Body of pancreas (tissue), 4 donors: Measurements from ENCODE around the gene CACNG7. TPM values are rescaled to one million over a fixed set of nuclear protein-coding genes. Genes with fewer than 3 reads are reported as not detected.
A peak's percentile ranks its signal among the peaks of the same experiment; 100 is the strongest.

ENCODE experiments used
- ATAC-seq: fragments of 150-250 bp; one replicate; pipeline ENCODE4 v1.9.1; 2016
- DNase-seq, 4 donors: peaks; one replicate each; pipeline ENCODE4 v3.0.0-alpha.2; 2019
- H3K27ac ChIP-seq, 4 donors: fragments of 200-600 bp; sonication (generic); 1 replicate in 3 of 4; 2 replicates in 1 of 4; pipeline versions ENCODE4 v1.5.1 to v1.6.1; 2016 to 2019; ENCODE audit warnings: mild to moderate bottlenecking in 1 of 4, mixed read lengths in 1 of 4, moderate library complexity in 1 of 4
- H3K27me3 ChIP-seq, 2 donors: fragments of 200-600 bp; sonication (generic); one replicate each; pipeline ENCODE4 v1.6.0; 2016; ENCODE audit warnings: mild to moderate bottlenecking in 1 of 2
- H3K36me3 ChIP-seq, 2 donors: fragments of 200-600 bp; sonication (generic); replicated peaks in 1 of 2; 2 replicates each; pipeline ENCODE4 v1.5.1; 2016; ENCODE audit warnings: low read depth in 2 of 2; ENCODE audit not compliant: insufficient read depth in 1 of 2
- H3K4me1 ChIP-seq: fragments of 200-600 bp; sonication (generic); one replicate; pipeline ENCODE4 v1.6.0; 2016
- H3K4me3 ChIP-seq, 2 donors: fragments of 200-600 bp; sonication (generic); 1 replicate in 1 of 2; 2 replicates in 1 of 2; pipeline ENCODE4 v1.5.1; 2016 to 2019
- H3K9me3 ChIP-seq, 3 donors: fragments of 200-600 bp; sonication (generic); 1 replicate in 2 of 3; 2 replicates in 1 of 3; pipeline ENCODE4 v1.5.1; 2016
- POLR2A ChIP-seq, 3 donors: fragments of 450-650 bp; IDR thresholded peaks; one replicate each; pipeline ENCODE4 v1.6.1; 2016; ENCODE audit warnings: antibody characterized with exemption in 3 of 3, mild to moderate bottlenecking in 2 of 3
- WGBS, 2 donors: methylation state at CpG; one replicate each; pipeline ENCODE4 v1.1.5; 2017; 5-methylcytosine and 5-hydroxymethylcytosine counted together
- intact Hi-C: fragments of 100-400 bp; cut with DNase I; formaldehyde crosslinking; loops from one replicate; pipeline ENCODE4 v1.15.1; 2023
- total RNA-seq, 2 donors: library from RNA; depleted of rRNA; stranded (reverse); fragments of >200 nt; gene quantifications; one replicate each; pipeline ENCODE4 v1.1.0, GENCODE V29; 2016
- TF ChIP-seq, protein P1 (sequence below), 7 experiments: fragments of 450-650 bp in 4 of 7; fragments of 200-600 bp in 3 of 7; sonication (generic) in 3 of 7; IDR thresholded peaks; one replicate each; pipeline ENCODE4 v1.5.1; 2016 to 2019; ENCODE audit warnings: antibody characterized with exemption in 7 of 7

Gene CACNG7
- total RNA-seq, 2 donors from 2014 or later: not detected

DNA sequence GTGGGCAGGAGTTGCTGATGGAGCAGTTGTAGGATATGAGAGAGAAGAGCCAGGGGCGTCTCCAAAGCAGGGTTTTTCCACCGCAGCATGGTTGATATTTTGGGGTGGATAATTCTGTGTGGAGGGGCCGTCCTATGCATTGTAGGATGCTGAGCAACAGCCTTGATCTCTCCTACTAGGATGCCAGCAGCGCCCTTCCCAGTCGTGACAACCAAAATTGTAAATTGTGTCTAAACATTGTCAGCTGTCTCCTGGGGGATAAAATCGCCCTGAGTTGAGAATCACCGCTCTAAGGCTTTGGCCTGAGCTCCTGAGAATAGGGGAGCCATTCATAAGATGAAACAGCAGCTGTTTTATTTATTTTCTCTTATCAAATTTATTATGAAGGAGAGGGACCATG lies 57.9 kb downstream of the CACNG7 start:
- WGBS, 2 donors: 50 to 54% methylated on average over 7 of the region's 7 CpGs
- TF ChIP-seq POLR2A (IDR thresholded peaks at IDR 0.05): no peak
- TF ChIP-seq, protein P1, sequence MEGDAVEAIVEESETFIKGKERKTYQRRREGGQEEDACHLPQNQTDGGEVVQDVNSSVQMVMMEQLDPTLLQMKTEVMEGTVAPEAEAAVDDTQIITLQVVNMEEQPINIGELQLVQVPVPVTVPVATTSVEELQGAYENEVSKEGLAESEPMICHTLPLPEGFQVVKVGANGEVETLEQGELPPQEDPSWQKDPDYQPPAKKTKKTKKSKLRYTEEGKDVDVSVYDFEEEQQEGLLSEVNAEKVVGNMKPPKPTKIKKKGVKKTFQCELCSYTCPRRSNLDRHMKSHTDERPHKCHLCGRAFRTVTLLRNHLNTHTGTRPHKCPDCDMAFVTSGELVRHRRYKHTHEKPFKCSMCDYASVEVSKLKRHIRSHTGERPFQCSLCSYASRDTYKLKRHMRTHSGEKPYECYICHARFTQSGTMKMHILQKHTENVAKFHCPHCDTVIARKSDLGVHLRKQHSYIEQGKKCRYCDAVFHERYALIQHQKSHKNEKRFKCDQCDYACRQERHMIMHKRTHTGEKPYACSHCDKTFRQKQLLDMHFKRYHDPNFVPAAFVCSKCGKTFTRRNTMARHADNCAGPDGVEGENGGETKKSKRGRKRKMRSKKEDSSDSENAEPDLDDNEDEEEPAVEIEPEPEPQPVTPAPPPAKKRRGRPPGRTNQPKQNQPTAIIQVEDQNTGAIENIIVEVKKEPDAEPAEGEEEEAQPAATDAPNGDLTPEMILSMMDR (IDR thresholded peaks at IDR 0.05): no peak
- Histone ChIP-seq H3K27me3 (peaks cover 0 to 3% of the 10 kb centered on the region in 2 donors), H3K9me3 (no peaks in the 10 kb centered on the region), H3K36me3 (no peaks in the 10 kb centered on the region), H3K4me3 (no peak overlapping the region), H3K27ac (no peak overlapping the region), H3K4me1 (no peaks in the 10 kb centered on the region)
- no peak for ATAC-seq
- no peak for DNase-seq
- intact Hi-C loops: no loop called here

DNA sequence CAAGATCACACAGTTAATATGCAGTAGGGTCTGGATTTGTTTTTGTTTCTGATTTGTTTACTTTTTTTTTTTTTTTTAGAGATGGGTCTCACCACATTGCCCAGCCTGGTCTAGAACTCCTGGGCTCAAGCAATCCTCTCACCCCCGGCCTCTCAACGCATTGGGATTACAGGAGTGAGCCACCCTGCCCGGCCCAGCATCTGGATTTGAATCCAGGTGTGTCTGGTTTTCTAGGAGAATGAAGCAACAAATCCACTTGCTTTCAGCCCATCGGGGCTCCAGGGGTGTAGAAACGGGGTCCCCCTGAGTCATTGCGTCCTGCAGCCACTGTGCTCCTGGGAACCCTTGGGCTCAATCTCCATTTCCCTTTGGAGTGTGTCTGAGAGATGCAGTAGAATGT lies 60.3 kb downstream of the CACNG7 start:
- WGBS, 2 donors: 66 to 76% methylated on average over 6 of the region's 6 CpGs
- DNase-seq: no peak
- no peak overlapping the region for H3K27ac ChIP-seq
- no peak for TF ChIP-seq POLR2A (IDR thresholded peaks at IDR 0.05)
- TF ChIP-seq, protein P1 (IDR thresholded peaks at IDR 0.05): no peak
- H3K9me3 ChIP-seq: no peaks in the 10 kb centered on the region
- no peaks in the 10 kb centered on the region for H3K36me3 ChIP-seq
- H3K4me1 ChIP-seq: no peaks in the 10 kb centered on the region
- H3K4me3 ChIP-seq: no peak overlapping the region
- H3K27me3 ChIP-seq: no peaks in the 10 kb centered on the region
- intact Hi-C loops: no loop called here
- no peak for ATAC-seq

DNA sequence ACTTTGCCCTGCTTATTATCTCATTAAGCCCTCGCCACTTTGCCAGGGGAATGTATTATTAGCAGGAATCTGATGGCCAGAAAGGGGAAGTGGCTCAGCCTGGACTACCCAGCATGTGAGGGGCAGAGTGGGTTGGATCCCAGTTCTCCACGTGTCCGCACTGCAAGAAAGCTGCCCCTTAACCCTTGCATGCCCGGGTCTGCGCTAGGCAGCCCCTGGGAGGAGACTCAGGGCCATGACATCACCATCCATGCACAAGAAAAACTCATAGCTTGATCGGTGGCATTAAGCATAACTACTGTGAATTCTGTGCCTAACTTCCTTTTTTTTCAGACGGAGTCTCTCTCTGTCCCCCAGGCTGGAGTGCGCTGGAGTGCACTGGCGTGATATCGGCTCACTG lies 62.6 kb downstream of the CACNG7 start:
- H3K9me3 ChIP-seq: no peaks in the 10 kb centered on the region
- ATAC-seq (no peak), DNase-seq (no peak)
- no peaks in the 10 kb centered on the region for H3K4me1 ChIP-seq
- 38% methylated on average over 4 to 10 of the region's 10 CpGs for WGBS, 2 donors
- H3K4me3 ChIP-seq: no peak overlapping the region
- intact Hi-C loops: no loop called here
- no peaks in the 10 kb centered on the region for H3K36me3 ChIP-seq
- no peaks in the 10 kb centered on the region for H3K27me3 ChIP-seq
- no peak for TF ChIP-seq POLR2A (IDR thresholded peaks at IDR 0.05)
- TF ChIP-seq, protein P1 (IDR thresholded peaks at IDR 0.05): no peak
- H3K27ac ChIP-seq: no peak overlapping the region

DNA sequence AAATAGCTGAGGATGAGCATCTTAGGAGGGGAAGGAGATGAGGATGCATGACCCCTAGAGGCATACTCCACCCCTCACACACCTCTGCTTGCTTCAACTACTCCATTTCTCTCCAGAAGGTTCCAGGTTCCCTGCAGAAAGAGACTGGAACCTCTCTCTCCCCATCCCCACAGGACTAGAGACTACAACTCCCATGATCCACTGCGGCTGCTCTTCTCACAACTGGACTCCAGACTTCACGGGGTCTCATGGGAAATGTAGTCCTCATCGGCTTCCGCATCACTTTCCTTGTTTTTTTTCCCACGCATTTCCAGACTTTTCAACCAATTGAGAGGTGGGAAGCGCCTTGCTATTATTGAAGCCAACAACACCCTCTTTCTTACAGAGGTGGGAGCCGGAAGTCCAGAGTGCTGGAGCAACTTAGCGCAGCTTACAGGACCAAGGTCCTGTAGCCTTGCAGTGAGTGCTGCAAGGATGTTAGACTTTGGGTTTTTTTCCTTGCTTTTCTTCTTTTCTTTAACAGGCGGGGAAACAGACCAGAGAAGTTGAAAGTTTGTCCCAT lies 68.4 kb downstream of the CACNG7 start:
- H3K4me3 ChIP-seq: no peak overlapping the region
- peak; percentile 77 for ATAC-seq
- 1 to 5% methylated on average over 9 of the region's 9 CpGs for WGBS, 2 donors
- H3K27ac ChIP-seq: no peak overlapping the region
- peaks cover 23% of the 10 kb centered on the region for H3K4me1 ChIP-seq
- intact Hi-C loops: no loop called here
- H3K27me3 ChIP-seq: peaks cover 0 to 28% of the 10 kb centered on the region in 2 donors
- no peaks in the 10 kb centered on the region for H3K36me3 ChIP-seq
- TF ChIP-seq POLR2A (IDR thresholded peaks at IDR 0.05): no peak
- TF ChIP-seq, protein P1 (IDR thresholded peaks at IDR 0.05): no peak
- DNase-seq: peak; percentile 75 to 86 (median 76)
- no peaks in the 10 kb centered on the region for H3K9me3 ChIP-seq
